Activated naive CD8-positive, alpha-beta T cell treated with anti-CD3 and anti-CD28 coated beads, Interleukin-2, amount 10 ng/mL, durations not matched to agents 7 days and 5 days (primary cell): ENCODE results near the gene SEMA6A. TPM values are rescaled to one million over a fixed set of nuclear protein-coding genes. Genes with fewer than 3 reads are reported as not detected.
"Not testable (repeated sequence)": the region's sequence is repeated elsewhere in the genome, so short reads cannot be mapped to it uniquely, and the experiment has no call there.

ENCODE experiments used
- ATAC-seq: fragments of 150-1000 bp; cut with Tn5 transposase; one replicate; pipeline ENCODE4 v1.10.0; 2021; ENCODE audit warnings: low read depth, moderate library complexity
- POLR2A ChIA-PET: fragments of 350-600 bp; sonication (Branson Sonifier 250); formaldehyde crosslinking; loops from one replicate; lab custom pipeline; 2021; ENCODE audit warnings: antibody characterized with exemption; lab: Charles Lee
- DNase-seq: peaks from one replicate; pipeline ENCODE4 v3.0.0; 2021
- H3K27ac Mint-ChIP-seq: one replicate; pipeline ENCODE4 v1.8.0; 2022; ENCODE audit warnings: mild to moderate bottlenecking, mixed read lengths
- H3K27me3 Mint-ChIP-seq: one replicate; pipeline ENCODE4 v1.8.0; 2022; ENCODE audit warnings: mild to moderate bottlenecking, moderate library complexity, mixed read lengths
- H3K36me3 Mint-ChIP-seq: one replicate; pipeline ENCODE4 v1.8.0; 2021; ENCODE audit warnings: mild to moderate bottlenecking, mixed read lengths
- H3K4me1 Mint-ChIP-seq: one replicate; pipeline ENCODE4 v1.8.0; 2021; ENCODE audit warnings: mixed read lengths
- H3K4me3 Mint-ChIP-seq: one replicate; pipeline ENCODE4 v1.8.0; 2022; ENCODE audit warnings: mild to moderate bottlenecking, moderate library complexity, mixed read lengths
- H3K9me3 Mint-ChIP-seq: one replicate; pipeline ENCODE4 v1.8.0; 2021; ENCODE audit warnings: mixed read lengths
- total RNA-seq, 2 experiments: library from RNA; stranded (reverse); gene quantifications; one replicate each; pipeline ENCODE4 v1.2.3, GENCODE V29; 2021

The SEMA6A gene
- total RNA-seq, 2 experiments from 2014 or later, result not detected

DNA sequence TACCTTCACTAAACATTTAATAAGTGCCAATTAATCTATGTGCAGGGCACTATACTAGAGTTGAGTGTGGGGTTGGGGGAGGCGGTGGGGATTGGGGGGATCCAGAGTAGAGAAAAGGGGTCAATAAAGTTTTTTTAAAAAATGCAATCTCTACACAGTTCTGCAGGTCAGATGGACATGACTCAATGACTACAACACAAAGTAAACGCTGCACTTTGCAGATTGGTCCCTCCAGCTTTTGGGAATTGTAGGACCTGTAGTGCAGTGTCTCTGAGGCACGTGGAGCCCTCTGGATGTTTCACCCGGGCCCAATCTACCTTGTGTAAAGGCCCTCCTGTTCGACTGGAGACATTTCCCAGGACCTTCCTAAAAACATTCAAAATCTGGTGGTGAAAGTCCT lies 43.5 kb downstream of the SEMA6A start:
- DNase-seq (no peak), ATAC-seq (no peak)
- no peaks in the 10 kb centered on the region for H3K36me3 Mint-ChIP-seq
- no peak overlapping the region for H3K27ac Mint-ChIP-seq
- H3K4me3 Mint-ChIP-seq, result no peak overlapping the region
- H3K27me3 Mint-ChIP-seq, result no peaks in the 10 kb centered on the region
- no peaks in the 10 kb centered on the region for H3K9me3 Mint-ChIP-seq
- POLR2A ChIA-PET, result no interaction called here
- no peaks in the 10 kb centered on the region for H3K4me1 Mint-ChIP-seq

DNA sequence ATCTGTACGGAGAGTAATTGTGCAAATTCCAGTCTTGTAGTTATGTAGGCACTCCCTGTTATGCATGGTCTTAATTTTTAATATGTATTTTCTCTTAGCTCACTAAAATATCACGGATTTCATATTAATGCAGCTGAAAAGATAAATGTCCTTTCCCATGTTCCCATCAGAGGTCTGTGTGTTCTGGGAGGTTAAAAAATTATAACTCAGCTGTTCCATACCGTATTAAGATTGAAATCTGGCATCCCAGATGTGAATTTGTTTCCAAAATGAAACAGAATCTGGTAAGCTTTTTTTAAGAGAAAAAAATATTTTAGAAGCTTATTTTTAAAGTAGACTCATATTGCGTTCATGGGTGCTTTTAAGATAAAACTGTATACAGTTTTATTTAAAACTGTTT lies 44.3 kb downstream of the SEMA6A start:
- H3K4me3 Mint-ChIP-seq, result no peak overlapping the region
- no peak overlapping the region for H3K27ac Mint-ChIP-seq
- DNase-seq (no peak), ATAC-seq (no peak)
- no peaks in the 10 kb centered on the region for H3K9me3 Mint-ChIP-seq
- H3K27me3 Mint-ChIP-seq, result no peaks in the 10 kb centered on the region
- POLR2A ChIA-PET, result no interaction called here
- H3K36me3 Mint-ChIP-seq, result no peaks in the 10 kb centered on the region
- no peaks in the 10 kb centered on the region for H3K4me1 Mint-ChIP-seq

DNA sequence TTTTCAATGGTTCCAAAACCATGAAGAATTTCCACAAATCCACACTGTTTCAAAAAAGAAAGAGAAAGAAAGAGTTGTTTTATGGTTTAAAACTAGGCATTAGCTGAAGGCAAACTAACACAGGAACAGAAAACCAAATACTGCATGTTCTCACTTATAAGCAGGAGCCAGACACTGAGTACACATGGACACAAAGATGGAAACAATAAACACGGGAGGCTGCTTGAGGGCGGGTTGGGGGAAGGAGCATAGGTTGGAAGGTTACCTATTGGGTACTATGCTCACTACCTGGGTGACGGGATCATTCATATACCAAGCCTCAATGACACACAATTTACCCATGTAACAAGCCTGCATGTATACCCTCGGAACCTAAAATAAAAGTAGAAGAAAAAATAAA lies 45.0 kb downstream of the SEMA6A start:
- POLR2A ChIA-PET, result no interaction called here
- H3K27ac Mint-ChIP-seq, result no peak overlapping the region
- H3K36me3 Mint-ChIP-seq, result no peaks in the 10 kb centered on the region
- H3K27me3 Mint-ChIP-seq, result no peaks in the 10 kb centered on the region
- no peak overlapping the region for H3K4me3 Mint-ChIP-seq
- DNase-seq (no peak), ATAC-seq (no peak)
- no peaks in the 10 kb centered on the region for H3K4me1 Mint-ChIP-seq
- no peaks in the 10 kb centered on the region for H3K9me3 Mint-ChIP-seq

DNA sequence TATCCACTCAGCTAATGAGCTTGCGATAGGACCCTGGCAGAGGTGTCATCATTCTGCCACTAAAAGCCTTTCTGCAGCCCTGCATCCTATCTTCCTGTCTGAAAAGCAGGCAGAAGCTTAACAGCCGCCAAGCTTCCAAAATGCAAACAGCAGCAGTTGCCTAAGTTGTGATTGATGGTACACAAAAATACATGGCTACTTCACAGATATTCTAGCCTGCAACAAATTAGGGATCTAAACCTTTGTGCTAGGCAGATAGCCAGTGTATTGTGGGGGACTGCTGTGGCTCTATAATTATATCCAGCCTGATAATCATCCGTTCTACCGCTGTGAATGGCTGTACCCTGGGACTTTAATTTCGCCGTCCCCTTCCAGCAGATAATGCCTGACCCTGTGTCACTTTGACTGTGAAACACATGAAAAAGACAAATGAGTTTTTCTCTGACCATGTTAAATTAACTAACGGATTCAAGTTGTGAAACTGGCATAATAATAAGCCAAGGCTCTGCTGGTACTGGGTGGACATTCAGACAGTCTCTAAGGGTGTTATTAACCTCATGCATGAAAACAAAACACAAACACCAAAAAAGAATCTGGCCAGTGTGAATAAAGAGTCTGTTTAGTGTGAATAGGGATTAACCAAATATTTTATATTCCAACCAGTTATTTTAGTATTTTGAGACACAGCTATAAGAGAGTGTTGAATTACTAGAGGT lies 45.9 kb downstream of the SEMA6A start:
- no peaks in the 10 kb centered on the region for H3K27me3 Mint-ChIP-seq
- POLR2A ChIA-PET, result no interaction called here
- H3K9me3 Mint-ChIP-seq, result no peaks in the 10 kb centered on the region
- DNase-seq (no peak), ATAC-seq (no peak)
- H3K4me3 Mint-ChIP-seq, result no peak overlapping the region
- no peaks in the 10 kb centered on the region for H3K4me1 Mint-ChIP-seq
- no peaks in the 10 kb centered on the region for H3K36me3 Mint-ChIP-seq
- H3K27ac Mint-ChIP-seq, result no peak overlapping the region

DNA sequence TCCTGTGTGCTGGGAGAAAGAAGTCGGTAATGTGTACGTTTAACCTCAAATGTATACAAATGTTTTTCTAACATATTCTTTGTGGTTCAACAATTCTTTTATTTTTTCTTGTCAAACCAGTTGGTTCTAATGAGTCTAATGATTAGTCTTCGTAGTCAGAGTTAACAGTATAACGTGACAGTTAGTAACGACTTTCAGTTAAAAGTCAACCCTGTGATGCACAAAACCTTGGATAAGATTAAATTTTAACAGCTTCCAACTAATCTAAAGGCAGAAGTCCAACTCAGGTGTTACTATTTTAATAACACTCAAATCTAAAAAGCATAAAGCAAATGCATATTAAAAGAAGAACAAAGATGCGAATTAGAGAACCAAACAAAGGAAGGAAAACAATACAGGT lies 47.0 kb downstream of the SEMA6A start:
- POLR2A ChIA-PET, result no interaction called here
- DNase-seq (no peak), ATAC-seq (no peak)
- H3K9me3 Mint-ChIP-seq, result no peaks in the 10 kb centered on the region
- H3K4me3 Mint-ChIP-seq, result no peak overlapping the region
- no peak overlapping the region for H3K27ac Mint-ChIP-seq
- no peaks in the 10 kb centered on the region for H3K36me3 Mint-ChIP-seq
- H3K4me1 Mint-ChIP-seq, result no peaks in the 10 kb centered on the region
- no peaks in the 10 kb centered on the region for H3K27me3 Mint-ChIP-seq

DNA sequence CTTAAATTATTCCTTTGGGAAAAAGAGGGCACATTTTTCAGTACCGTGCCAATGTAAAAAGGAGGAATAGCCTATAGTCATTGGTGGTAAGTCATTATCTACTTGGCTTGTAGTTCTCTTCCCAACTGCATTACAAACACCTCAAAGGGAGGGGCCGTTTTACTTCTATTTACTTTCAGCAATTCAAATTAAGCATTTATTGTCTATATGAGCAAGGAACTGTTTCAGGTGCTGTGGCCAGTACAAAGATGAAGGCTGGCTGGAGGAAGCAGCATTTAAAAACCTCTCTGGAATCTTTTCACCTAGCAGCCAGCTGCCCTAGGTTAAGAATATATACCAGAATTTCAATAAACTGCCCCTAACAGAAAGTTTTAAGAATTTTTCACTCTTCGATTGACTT lies 48.9 kb downstream of the SEMA6A start:
- ATAC-seq, result no peak
- POLR2A ChIA-PET, result no interaction called here

DNA sequence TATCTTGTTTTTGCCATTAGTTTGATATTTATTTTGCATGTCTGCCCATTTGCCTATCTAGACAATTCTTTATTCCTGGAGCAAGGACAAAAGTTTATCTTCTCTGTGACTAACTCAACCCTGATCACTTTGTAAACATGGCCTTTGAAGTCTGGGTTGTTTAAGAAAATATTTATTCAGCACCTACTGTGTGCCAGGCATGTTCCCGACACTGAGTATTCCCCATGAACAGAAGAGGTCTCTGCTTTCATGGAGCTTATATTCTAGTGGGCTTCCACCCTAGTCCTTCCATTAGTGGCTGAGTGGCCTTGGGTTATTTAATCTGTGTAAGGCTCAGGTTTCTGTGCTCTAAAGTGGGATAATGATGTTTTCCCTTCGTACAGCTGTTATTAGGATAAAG lies 49.7 kb downstream of the SEMA6A start:
- DNase-seq (no peak), ATAC-seq (no peak)
- no peaks in the 10 kb centered on the region for H3K4me1 Mint-ChIP-seq
- H3K4me3 Mint-ChIP-seq, result no peak overlapping the region
- H3K9me3 Mint-ChIP-seq, result no peaks in the 10 kb centered on the region
- no peak overlapping the region for H3K27ac Mint-ChIP-seq
- H3K27me3 Mint-ChIP-seq, result no peaks in the 10 kb centered on the region
- no peaks in the 10 kb centered on the region for H3K36me3 Mint-ChIP-seq
- POLR2A ChIA-PET, result no interaction called here

More for the DNA sequence above, 48.9 kb downstream of the SEMA6A start:
- Mint-ChIP-seq H3K4me1 (no peaks in the 10 kb centered on the region), H3K4me3 (no peak overlapping the region), H3K9me3 (no peaks in the 10 kb centered on the region), H3K27ac (no peak overlapping the region), H3K36me3 (no peaks in the 10 kb centered on the region), H3K27me3 (no peaks in the 10 kb centered on the region)
- DNase-seq, result no peak

DNA sequence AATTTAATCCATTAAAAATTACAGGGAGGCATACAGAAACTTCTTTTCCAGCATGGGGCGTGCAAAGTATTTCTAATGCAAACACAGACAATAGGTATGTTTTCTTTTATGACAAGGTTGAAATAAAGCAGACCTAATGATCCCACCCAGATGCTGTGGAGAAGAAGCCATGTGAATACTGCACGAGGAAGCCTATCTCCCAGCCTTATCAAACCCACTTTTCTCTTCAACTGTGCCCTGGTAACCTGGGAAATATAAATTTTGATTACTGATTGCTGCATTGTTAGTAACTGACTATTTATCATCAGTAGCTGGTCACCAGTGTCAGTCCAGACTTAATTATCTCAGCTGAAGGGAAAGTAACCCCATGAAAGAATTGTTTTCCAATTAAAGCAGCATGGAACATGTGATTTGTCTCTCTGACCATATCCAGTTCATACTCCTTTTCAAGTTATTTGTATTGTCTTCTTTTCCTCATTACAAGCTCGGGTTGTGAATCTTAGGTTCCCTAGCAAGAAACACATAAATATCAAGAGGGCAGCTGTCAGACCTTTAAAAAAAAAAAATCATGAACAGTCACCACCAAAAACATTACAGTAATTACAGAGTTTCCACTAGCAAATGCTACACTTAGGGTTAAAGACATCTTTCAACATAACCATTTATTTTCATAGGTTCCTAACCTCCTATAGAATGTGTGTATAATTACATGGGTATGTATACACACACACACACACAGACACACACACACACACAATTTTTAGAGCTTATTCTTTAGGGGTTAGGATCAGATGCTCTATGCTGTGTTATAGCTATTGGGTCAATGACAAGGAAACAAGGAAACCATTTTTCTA lies 50.3 kb downstream of the SEMA6A start:
- DNase-seq (no peak), ATAC-seq (no peak)
- Mint-ChIP-seq H3K4me1 (no peaks in the 10 kb centered on the region), H3K4me3 (no peak overlapping the region), H3K9me3 (no peaks in the 10 kb centered on the region), H3K27ac (no peak overlapping the region), H3K27me3 (no peaks in the 10 kb centered on the region), H3K36me3 (no peaks in the 10 kb centered on the region)
- POLR2A ChIA-PET, result no interaction called here

DNA sequence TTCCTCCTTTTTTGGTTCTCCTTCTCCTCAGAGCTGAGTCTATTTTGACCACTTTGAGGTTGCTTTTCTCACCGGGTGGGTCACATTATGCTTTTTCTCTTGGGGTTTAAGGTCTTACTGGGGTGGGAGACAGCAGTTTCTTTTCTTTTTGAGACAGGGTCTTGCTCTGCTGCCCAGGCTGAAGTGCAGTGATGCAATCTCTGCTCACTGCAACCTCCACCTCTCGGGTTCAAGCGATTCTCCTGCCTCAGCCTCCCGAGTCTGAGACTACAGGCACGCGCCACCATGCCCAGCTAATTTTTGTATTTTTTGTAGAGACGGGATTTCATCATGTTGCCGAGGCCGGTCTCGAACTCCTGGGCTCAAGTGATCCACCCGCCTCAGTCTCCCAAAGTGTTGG lies 51.4 kb downstream of the SEMA6A start:
- ATAC-seq, H3K27me3 Mint-ChIP-seq, POLR2A ChIA-PET: not testable (repeated sequence)

DNA sequence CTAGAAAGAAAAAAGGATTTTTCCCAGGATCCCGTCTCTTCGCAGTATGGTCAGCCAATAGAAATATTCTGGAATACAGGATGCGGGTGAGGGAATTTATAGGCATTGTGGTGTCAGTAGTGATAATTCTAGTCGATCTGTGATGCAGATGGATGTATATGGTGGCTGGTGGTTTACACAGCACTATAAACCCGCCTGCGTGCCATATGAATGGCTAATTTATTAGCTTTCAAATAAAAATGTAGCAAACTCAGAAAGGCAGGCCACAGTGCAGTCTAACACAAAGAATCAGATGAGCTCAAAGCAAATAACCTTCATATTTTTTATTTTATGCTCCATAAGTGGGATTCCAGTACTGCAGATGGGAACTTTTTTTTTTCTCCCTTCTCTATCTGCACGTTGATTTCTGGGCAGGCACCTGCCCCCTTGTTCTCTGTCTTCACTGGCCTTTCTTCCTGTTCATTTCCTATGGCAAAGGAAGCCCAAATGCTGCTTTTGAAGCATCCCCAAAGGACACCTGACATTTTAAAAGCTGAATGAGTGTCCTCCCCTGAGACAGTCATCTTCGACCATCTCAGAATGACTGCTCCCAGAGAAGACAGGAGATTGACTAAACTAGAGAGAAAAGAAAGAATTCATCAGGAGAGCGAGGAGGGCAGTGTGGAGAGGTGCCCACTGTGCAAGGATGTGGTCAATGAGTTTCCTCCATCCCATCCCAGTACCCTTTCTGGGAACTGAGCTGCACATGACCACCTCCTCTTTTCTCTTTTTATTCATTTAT lies 52.1 kb downstream of the SEMA6A start:
- no peak for ATAC-seq
- Mint-ChIP-seq H3K36me3 (no peaks in the 10 kb centered on the region), H3K27me3 (no peaks in the 10 kb centered on the region), H3K4me3 (no peak overlapping the region), H3K4me1 (no peaks in the 10 kb centered on the region), H3K9me3 (no peaks in the 10 kb centered on the region), H3K27ac (no peak overlapping the region)
- DNase-seq, result no peak
- POLR2A ChIA-PET, result no interaction called here

More for the DNA sequence above, 51.4 kb downstream of the SEMA6A start:
- H3K4me3 Mint-ChIP-seq, DNase-seq, H3K27ac Mint-ChIP-seq, H3K9me3 Mint-ChIP-seq, H3K36me3 Mint-ChIP-seq, H3K4me1 Mint-ChIP-seq: not testable (repeated sequence)

DNA sequence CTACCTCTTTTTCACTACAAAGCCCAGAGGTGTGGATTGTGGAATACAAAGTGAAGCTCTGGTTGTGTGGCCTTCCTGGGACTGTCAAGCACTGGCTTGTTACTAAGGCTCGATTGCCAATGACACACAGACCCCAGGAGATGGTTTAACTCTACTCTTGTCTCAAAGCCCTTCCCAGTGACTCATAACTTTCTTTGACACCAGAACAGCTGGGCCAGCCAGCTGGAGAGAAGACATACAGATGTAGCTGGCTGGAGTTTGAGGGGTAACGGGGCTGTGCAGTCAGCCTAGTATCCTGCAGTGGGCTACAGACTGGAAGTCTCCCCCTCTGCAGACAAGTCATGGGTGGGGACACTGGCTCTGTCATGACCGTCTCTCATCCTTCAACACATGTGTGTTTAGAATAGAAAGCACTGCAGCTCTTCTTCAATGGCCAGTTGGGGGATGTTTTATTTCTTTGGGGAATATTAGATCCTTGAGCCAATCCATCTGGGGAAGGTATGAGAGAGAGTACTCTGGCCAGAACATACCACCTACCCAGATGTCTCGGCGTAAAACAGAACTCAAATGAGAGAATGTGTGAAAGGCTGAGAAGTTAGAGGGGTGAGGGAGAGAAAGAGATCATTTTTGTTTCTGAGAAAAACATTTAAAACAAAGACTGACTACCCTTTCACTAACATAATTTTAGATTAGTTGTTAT lies 53.3 kb downstream of the SEMA6A start:
- H3K27ac Mint-ChIP-seq, result no peak overlapping the region
- H3K36me3 Mint-ChIP-seq, result no peaks in the 10 kb centered on the region
- H3K4me1 Mint-ChIP-seq, result no peaks in the 10 kb centered on the region
- H3K4me3 Mint-ChIP-seq, result no peak overlapping the region
- ATAC-seq (no peak), DNase-seq (no peak)
- H3K9me3 Mint-ChIP-seq, result no peaks in the 10 kb centered on the region
- H3K27me3 Mint-ChIP-seq, result no peaks in the 10 kb centered on the region
- POLR2A ChIA-PET, result no interaction called here

DNA sequence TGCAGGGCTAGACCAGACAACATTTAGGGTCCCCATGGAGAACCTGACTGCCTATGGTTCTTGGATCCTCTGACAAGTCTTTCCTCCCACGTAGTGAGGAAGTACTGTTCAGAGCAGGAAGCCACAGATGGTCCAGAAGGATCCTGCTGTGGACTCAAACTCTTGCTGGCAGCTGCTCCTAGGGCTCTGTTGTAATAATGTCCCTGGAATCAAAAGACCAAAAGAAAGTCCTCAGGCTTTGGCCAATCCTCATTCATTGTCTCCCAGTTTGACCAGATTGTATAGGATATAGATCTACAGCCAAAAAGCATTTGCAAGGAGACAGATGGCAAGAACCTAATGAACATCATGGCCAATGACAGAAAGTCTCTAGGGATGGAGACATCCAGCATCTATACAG lies 53.9 kb downstream of the SEMA6A start:
- H3K4me3 Mint-ChIP-seq, result no peak overlapping the region
- H3K27me3 Mint-ChIP-seq, result no peaks in the 10 kb centered on the region
- H3K27ac Mint-ChIP-seq, result no peak overlapping the region
- no peaks in the 10 kb centered on the region for H3K36me3 Mint-ChIP-seq
- H3K9me3 Mint-ChIP-seq, result no peaks in the 10 kb centered on the region
- no peaks in the 10 kb centered on the region for H3K4me1 Mint-ChIP-seq
- no peak for DNase-seq
- ATAC-seq, result no peak
- POLR2A ChIA-PET, result no interaction called here

DNA sequence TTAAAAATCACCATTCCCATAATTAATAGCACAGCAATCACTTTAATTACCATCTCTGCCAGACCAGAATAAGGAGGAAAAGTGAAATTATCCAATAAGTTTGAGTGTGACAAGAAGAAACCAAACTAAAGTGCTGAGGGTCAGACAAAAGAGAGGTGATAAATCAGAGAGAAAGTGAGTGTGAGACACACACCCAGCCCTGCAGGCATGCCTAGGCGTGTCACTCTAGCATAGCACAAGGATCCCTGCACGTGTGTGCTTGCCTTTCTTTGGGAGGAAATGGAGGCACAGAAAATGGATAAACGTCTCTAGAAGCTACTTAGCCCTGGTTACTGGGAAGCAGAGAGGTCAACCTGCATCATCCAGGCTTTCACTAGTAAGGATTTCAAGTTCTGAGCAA lies 56.2 kb downstream of the SEMA6A start:
- DNase-seq, result no peak
- Mint-ChIP-seq H3K27ac (no peak overlapping the region), H3K36me3 (no peaks in the 10 kb centered on the region), H3K27me3 (no peaks in the 10 kb centered on the region), H3K4me3 (no peak overlapping the region), H3K4me1 (no peaks in the 10 kb centered on the region), H3K9me3 (no peaks in the 10 kb centered on the region)
- POLR2A ChIA-PET, result no interaction called here
- no peak for ATAC-seq
